Smooth muscle cell (in vitro differentiated cells): ENCODE results near the gene CARNS1. TPM values are rescaled to one million over a fixed set of nuclear protein-coding genes. Genes with fewer than 3 reads are reported as not detected.

Experiments used
- DNase-seq: peaks from one replicate; lab custom pipeline; 2025; ENCODE audit not compliant: unreplicated experiment; lab: John Stamatoyannopoulos, UW
- H2AFZ ChIP-seq: fragments of 200-600 bp; sonication (generic); 2 replicates; pipeline ENCODE4 v1.6.0; 2016; ENCODE audit warnings: antibody characterized with exemption, low read depth, mild to moderate bottlenecking
- H3F3A ChIP-seq: fragments of 200-600 bp; sonication (generic); 2 replicates; pipeline ENCODE4 v1.6.0; 2017; ENCODE audit warnings: antibody characterized with exemption, low read depth
- H3K27ac ChIP-seq: fragments of 200-600 bp; sonication (generic); 2 replicates; pipeline ENCODE4 v1.5.1; 2016; ENCODE audit warnings: low read depth, mild to moderate bottlenecking
- H3K27me3 ChIP-seq: fragments of 200-600 bp; sonication (generic); 2 replicates; pipeline ENCODE4 v1.6.1; 2016; ENCODE audit warnings: low read depth, mild to moderate bottlenecking
- H3K36me3 ChIP-seq: fragments of 200-600 bp; sonication (generic); 2 replicates; pipeline ENCODE4 v1.5.1; 2016; ENCODE audit warnings: low read depth
- H3K4me1 ChIP-seq: fragments of 200-600 bp; sonication (generic); 2 replicates; pipeline ENCODE4 v1.5.1; 2016; ENCODE audit warnings: low read depth
- H3K4me2 ChIP-seq: fragments of 200-600 bp; sonication (generic); 2 replicates; pipeline ENCODE4 v1.6.0; 2016; ENCODE audit warnings: mild to moderate bottlenecking
- H3K4me3 ChIP-seq: fragments of 200-600 bp; sonication (generic); 2 replicates; pipeline ENCODE4 v1.5.1; 2016; ENCODE audit warnings: mild to moderate bottlenecking
- H3K79me2 ChIP-seq: fragments of 200-600 bp; sonication (generic); 2 replicates; pipeline ENCODE4 v1.6.0; 2016; ENCODE audit warnings: low read depth, mild to moderate bottlenecking
- H3K9ac ChIP-seq: fragments of 200-600 bp; sonication (generic); 2 replicates; pipeline ENCODE4 v1.6.0; 2016; ENCODE audit warnings: low read depth
- H3K9me3 ChIP-seq: fragments of 200-600 bp; sonication (generic); replicated peaks from 2 replicates; pipeline ENCODE4 v1.5.1; 2016; ENCODE audit warnings: low read depth
- H4K20me1 ChIP-seq: fragments of 200-600 bp; sonication (generic); 2 replicates; pipeline ENCODE4 v1.6.0; 2016; ENCODE audit warnings: low read depth
- CTCF ChIP-seq: fragments of 200-600 bp; sonication (generic); IDR thresholded peaks from 2 replicates; pipeline ENCODE4 v1.5.1; 2017; ENCODE audit warnings: borderline replicate concordance, mild to moderate bottlenecking, antibody characterized with exemption; ENCODE audit not compliant: insufficient read depth, poor library complexity, severe bottlenecking
- WGBS: methylation state at CpG from one replicate; pipeline ENCODE4 v1.1.7; 2016; ENCODE audit warnings: low lambda C conversion rate; 5-methylcytosine and 5-hydroxymethylcytosine counted together
- polyA plus RNA-seq: library from polyadenylated mRNA; unstranded; fragments of >200 nt; fragmentation: Nextera tagmentation; extraction: Ambion mirVana; gene quantifications from 2 replicates; pipeline ENCODE4 v1.2.1, GENCODE V29; 2016
- total RNA-seq: library from RNA; depleted of rRNA; stranded (reverse); fragments of >200 nt; gene quantifications from 2 replicates; pipeline ENCODE4 v1.2.3, GENCODE V29; 2014

Gene CARNS1
- total and polyA plus RNA-seq, 2 experiments from 2014 or later: 0.36 to 1.7 TPM

GRCh38 chr11:67369275-67369674 is 46.2 kb upstream of the CARNS1 start:
- peaks cover 20% of the 10 kb centered on the region for H3K4me1 ChIP-seq
- H3K9ac ChIP-seq: no peak overlapping the region
- H3F3A ChIP-seq: no peaks in the 10 kb centered on the region
- H3K27me3 ChIP-seq: no peaks in the 10 kb centered on the region
- H3K36me3 ChIP-seq: no peaks in the 10 kb centered on the region
- 87% methylated on average over 8 of the region's 8 CpGs for WGBS
- no peak overlapping the region for H3K4me3 ChIP-seq
- no peak for DNase-seq
- H4K20me1 ChIP-seq: peaks cover 68% of the 10 kb centered on the region
- peak overlapping the region; percentile 60 for H3K27ac ChIP-seq
- H3K4me2 ChIP-seq: peak overlapping the region; percentile 100
- H2AFZ ChIP-seq: no peak overlapping the region
- peaks cover 3% of the 10 kb centered on the region for H3K79me2 ChIP-seq
- no peaks in the 10 kb centered on the region for H3K9me3 ChIP-seq
- no peak for TF ChIP-seq CTCF

GRCh38 chr11:67369801-67370284 is 45.6 kb upstream of the CARNS1 start:
- 32% methylated on average over 12 of the region's 12 CpGs for WGBS
- no peak for DNase-seq
- Histone ChIP-seq H4K20me1 (peaks cover 63% of the 10 kb centered on the region), H3K27me3 (no peaks in the 10 kb centered on the region), H3K4me2 (peak overlapping the region; percentile 100), H3K36me3 (no peaks in the 10 kb centered on the region), H3K27ac (peak overlapping the region; percentile 60), H3K4me1 (peaks cover 25% of the 10 kb centered on the region), H2AFZ (no peak overlapping the region), H3K9ac (no peak overlapping the region), H3F3A (no peaks in the 10 kb centered on the region), H3K79me2 (peaks cover 3% of the 10 kb centered on the region), H3K4me3 (no peak overlapping the region), H3K9me3 (no peaks in the 10 kb centered on the region)
- no peak for TF ChIP-seq CTCF

GRCh38 chr11:67370351-67371076 is 45.0 kb upstream of the CARNS1 start:
- H3K4me1 ChIP-seq: peaks cover 29% of the 10 kb centered on the region
- H3K36me3 ChIP-seq: no peaks in the 10 kb centered on the region
- H3F3A ChIP-seq: no peaks in the 10 kb centered on the region
- peak overlapping the region; percentile 30 for H3K4me3 ChIP-seq
- no peak overlapping the region for H2AFZ ChIP-seq
- no peaks in the 10 kb centered on the region for H3K27me3 ChIP-seq
- H3K9ac ChIP-seq: no peak overlapping the region
- TF ChIP-seq CTCF: no peak
- H3K9me3 ChIP-seq: no peaks in the 10 kb centered on the region
- H4K20me1 ChIP-seq: peaks cover 62% of the 10 kb centered on the region
- no peak for DNase-seq
- H3K4me2 ChIP-seq: peak overlapping the region; percentile 100
- WGBS: 45% methylated on average over 11 of the region's 14 CpGs
- H3K27ac ChIP-seq: peak overlapping the region; percentile 60
- H3K79me2 ChIP-seq: peaks cover 3% of the 10 kb centered on the region
